GM18505 (cell line): ENCODE measurements around the gene LANCL2.

ENCODE experiments used
- ATAC-seq: cut with Tn5 transposase; IDR thresholded peaks from one replicate; pipeline ENCODE4 v1.9.1; 2021; ENCODE audit not compliant: unreplicated experiment
- POLR2A ChIP-seq: IDR thresholded peaks from 4 replicates; pipeline ENCODE4 v1.6.1; 2011; ENCODE audit warnings: borderline replicate concordance; ENCODE audit not compliant: insufficient read depth, insufficient read length; ENCODE audit errors: extremely low read depth

Gene LANCL2

DNA sequence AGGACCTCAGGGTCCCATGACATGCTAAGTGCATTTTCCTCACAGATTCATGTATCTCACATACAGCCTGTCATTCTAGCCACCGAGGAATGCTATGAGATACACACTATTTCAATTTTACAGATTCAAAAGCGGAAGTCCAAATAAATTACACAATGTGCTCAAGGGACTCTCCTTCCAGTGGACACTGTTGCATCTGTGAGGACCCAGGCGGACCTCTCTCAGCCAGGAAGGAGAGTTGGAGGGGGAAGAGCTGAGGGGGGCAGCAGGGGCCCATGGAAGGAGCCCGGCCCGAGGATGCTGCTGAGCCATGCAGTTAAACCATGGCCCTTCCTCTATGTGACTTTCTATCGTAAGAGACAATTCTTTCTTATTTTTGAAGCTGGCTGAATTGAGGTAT lies 113.6 kb downstream of the LANCL2 start:
- ATAC-seq = no peak

DNA sequence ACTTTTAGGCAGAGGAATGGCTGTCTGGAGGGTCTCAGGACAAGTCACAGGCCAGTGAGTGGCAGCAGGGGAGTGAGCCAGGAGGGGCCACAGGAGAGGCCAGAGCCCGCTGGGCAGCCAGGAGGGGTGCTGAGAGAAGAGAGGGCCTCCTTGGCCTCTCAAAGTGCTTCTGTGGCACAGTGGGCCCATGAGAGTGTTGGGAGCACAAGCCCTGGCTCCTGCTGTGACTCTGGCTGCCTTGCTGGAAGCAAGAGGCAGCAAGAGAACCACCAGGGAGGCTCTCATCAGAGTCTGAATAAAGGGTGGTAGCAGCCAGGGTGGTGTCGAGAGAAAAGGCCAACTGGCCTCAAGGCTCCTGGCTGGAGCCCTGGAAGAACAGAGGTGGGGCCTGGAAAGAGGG lies 116.0 kb downstream of the LANCL2 start:
- no peak for ATAC-seq
- no peak for TF ChIP-seq POLR2A

More for the DNA sequence above, 113.6 kb downstream of the LANCL2 start:
- TF ChIP-seq POLR2A = no peak

DNA sequence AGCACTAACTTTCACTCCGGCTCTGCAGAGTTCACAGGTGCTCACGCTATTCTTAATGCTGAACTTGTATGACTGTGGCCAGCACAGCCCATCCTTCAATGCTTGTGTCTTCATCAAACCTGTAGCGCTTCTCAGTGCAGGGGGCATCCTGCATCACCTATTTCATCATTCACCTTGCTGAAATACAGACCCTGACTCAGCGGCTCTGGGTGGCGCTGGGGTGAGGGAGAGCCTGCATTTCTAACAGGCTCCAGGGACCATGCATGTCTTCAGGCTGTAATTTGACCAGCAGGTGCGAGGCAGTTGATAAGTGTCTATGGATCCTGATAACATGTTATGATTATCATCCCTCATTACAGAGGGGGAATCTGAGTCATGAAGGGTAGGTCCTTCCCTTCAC lies 117.9 kb downstream of the LANCL2 start:
- ATAC-seq = no peak
- no peak for TF ChIP-seq POLR2A
